HG03354 (cell line): ENCODE results near the gene FAM107B.
A peak's percentile ranks its signal among the peaks of the same experiment; 100 is the strongest.

Source experiments
- ATAC-seq: cut with Tn5 transposase; IDR thresholded peaks from one replicate; pipeline ENCODE4 v1.9.1; 2021; ENCODE audit warnings: mild to moderate bottlenecking; ENCODE audit not compliant: unreplicated experiment, poor library complexity, severe bottlenecking

FAM107B gene

GRCh38 chr10:14781763-14782162 lies 7.1 kb upstream of the FAM107B start:
- no peak for ATAC-seq

GRCh38 chr10:14779001-14779651 lies 4.4 kb upstream of the FAM107B start:
- no peak for ATAC-seq

- ATAC-seq, result no peak
These were observed 1.8 kb upstream of the FAM107B start for GRCh38 chr10:14776546-14776945.

GRCh38 chr10:14775656-14776055 lies 959 bp upstream of the FAM107B start:
- no peak for ATAC-seq

GRCh38 chr10:14774214-14774580 lies 500 bp downstream of the FAM107B start:
- ATAC-seq, result no peak

- no peak for ATAC-seq
These were observed 1.0 kb downstream of the FAM107B start for GRCh38 chr10:14773551-14774213.

- no peak for ATAC-seq
These were observed 2.3 kb downstream of the FAM107B start for GRCh38 chr10:14772399-14772798.

- no peak for ATAC-seq
These were observed 3.8 kb downstream of the FAM107B start for GRCh38 chr10:14770927-14771326.

- ATAC-seq, result no peak
These were observed 13.3 kb downstream of the FAM107B start for GRCh38 chr10:14761372-14761771.

GRCh38 chr10:14758994-14759664 lies 15.6 kb downstream of the FAM107B start:
- no peak for ATAC-seq

- no peak for ATAC-seq
These were observed 16.2 kb downstream of the FAM107B start for GRCh38 chr10:14758451-14758850.

GRCh38 chr10:14757986-14758385 lies 16.7 kb downstream of the FAM107B start:
- ATAC-seq, result no peak

GRCh38 chr10:14757394-14757793 lies 17.3 kb downstream of the FAM107B start:
- ATAC-seq, result no peak

GRCh38 chr10:14753441-14753840 lies 21.3 kb downstream of the FAM107B start:
- no peak for ATAC-seq

GRCh38 chr10:14751921-14752320 lies 22.8 kb downstream of the FAM107B start:
- ATAC-seq, result no peak

GRCh38 chr10:14751014-14751896 lies 23.4 kb downstream of the FAM107B start:
- peak; percentile 78 for ATAC-seq

- ATAC-seq, result peak; percentile 43
These were observed 25.5 kb downstream of the FAM107B start for GRCh38 chr10:14749070-14749809.

- ATAC-seq, result no peak
These were observed 26.3 kb downstream of the FAM107B start for GRCh38 chr10:14748441-14748840.

- ATAC-seq, result peak; percentile 84
These were observed 31.9 kb downstream of the FAM107B start for GRCh38 chr10:14742815-14743214.
